ENCODE measurements around the gene TSPEAR.

- TF ChIP-seq, protein P1, sequence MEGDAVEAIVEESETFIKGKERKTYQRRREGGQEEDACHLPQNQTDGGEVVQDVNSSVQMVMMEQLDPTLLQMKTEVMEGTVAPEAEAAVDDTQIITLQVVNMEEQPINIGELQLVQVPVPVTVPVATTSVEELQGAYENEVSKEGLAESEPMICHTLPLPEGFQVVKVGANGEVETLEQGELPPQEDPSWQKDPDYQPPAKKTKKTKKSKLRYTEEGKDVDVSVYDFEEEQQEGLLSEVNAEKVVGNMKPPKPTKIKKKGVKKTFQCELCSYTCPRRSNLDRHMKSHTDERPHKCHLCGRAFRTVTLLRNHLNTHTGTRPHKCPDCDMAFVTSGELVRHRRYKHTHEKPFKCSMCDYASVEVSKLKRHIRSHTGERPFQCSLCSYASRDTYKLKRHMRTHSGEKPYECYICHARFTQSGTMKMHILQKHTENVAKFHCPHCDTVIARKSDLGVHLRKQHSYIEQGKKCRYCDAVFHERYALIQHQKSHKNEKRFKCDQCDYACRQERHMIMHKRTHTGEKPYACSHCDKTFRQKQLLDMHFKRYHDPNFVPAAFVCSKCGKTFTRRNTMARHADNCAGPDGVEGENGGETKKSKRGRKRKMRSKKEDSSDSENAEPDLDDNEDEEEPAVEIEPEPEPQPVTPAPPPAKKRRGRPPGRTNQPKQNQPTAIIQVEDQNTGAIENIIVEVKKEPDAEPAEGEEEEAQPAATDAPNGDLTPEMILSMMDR (IDR thresholded peaks at IDR 0.05): no peak
- no peak for TF ChIP-seq POLR2A (IDR thresholded peaks at IDR 0.05)
Measured at GRCh38 chr21:44511938-44512275, 199.5 kb downstream of the TSPEAR start.
